HEK293T (cell line): Measurements from ENCODE around the gene RPL32.

Source experiments
- CTCF ChIA-PET: fragments of 350-600 bp; formaldehyde crosslinking; extraction: SDS; loops from one replicate; lab custom pipeline; 2021; ENCODE audit warnings: antibody characterized with exemption, inconsistent platforms; lab: Yijun Ruan, JAX
- POLR2A ChIA-PET: fragments of 350-600 bp; formaldehyde crosslinking; extraction: SDS; loops from one replicate; lab custom pipeline; 2020; ENCODE audit warnings: antibody characterized with exemption, inconsistent platforms; lab: Yijun Ruan, JAX
- DNase-seq: peaks from one replicate; pipeline ENCODE4 v3.0.0; 2012; ENCODE audit warnings: mixed read lengths; ENCODE audit errors: extremely low spot score
- ARNT ChIP-seq: fragments of 450-650 bp; IDR thresholded peaks from 2 replicates; pipeline ENCODE4 v1.6.1; 2017; ENCODE audit warnings: mild to moderate bottlenecking
- BHLHE40 ChIP-seq: fragments of 450-650 bp; IDR thresholded peaks from 2 replicates; pipeline ENCODE4 v1.6.1; 2016; ENCODE audit warnings: mild to moderate bottlenecking, moderate library complexity, borderline replicate concordance
- CTBP1 ChIP-seq: fragments of 450-650 bp; IDR thresholded peaks from 2 replicates; pipeline ENCODE4 v1.6.1; 2016; ENCODE audit warnings: borderline replicate concordance
- ELF4 ChIP-seq: fragments of 450-650 bp; IDR thresholded peaks from 2 replicates; pipeline ENCODE4 v1.6.1; 2017; ENCODE audit warnings: antibody characterized with exemption
- FOXA1 ChIP-seq: fragments of 450-650 bp; IDR thresholded peaks from 2 replicates; pipeline ENCODE4 v1.6.1; 2016; ENCODE audit warnings: mild to moderate bottlenecking
- FOXK2 ChIP-seq: fragments of 450-650 bp; IDR thresholded peaks from 2 replicates; pipeline ENCODE4 v1.6.1; 2016; ENCODE audit warnings: mild to moderate bottlenecking
- FOXM1 ChIP-seq: fragments of 450-650 bp; IDR thresholded peaks from 2 replicates; pipeline ENCODE4 v1.6.1; 2017; ENCODE audit warnings: mild to moderate bottlenecking, borderline replicate concordance
- HDGF ChIP-seq: fragments of 450-650 bp; IDR thresholded peaks from 2 replicates; pipeline ENCODE4 v1.6.1; 2017; ENCODE audit warnings: antibody characterized with exemption, borderline replicate concordance
- L3MBTL2 ChIP-seq: fragments of 450-650 bp; conservative IDR thresholded peaks from 2 replicates; pipeline ENCODE4 v1.6.1; 2016; ENCODE audit warnings: mild to moderate bottlenecking
- LEF1 ChIP-seq: fragments of 450-650 bp; IDR thresholded peaks from 2 replicates; pipeline ENCODE4 v1.6.1; 2017; ENCODE audit warnings: mild to moderate bottlenecking, borderline replicate concordance
- NFRKB ChIP-seq: fragments of 450-650 bp; IDR thresholded peaks from 2 replicates; pipeline ENCODE4 v1.6.1; 2016; ENCODE audit warnings: mild to moderate bottlenecking, moderate library complexity
- SP1 ChIP-seq: fragments of 450-650 bp; IDR thresholded peaks from 2 replicates; pipeline ENCODE4 v1.6.1; 2017
- SUZ12 ChIP-seq: fragments of 450-650 bp; IDR thresholded peaks from 2 replicates; pipeline ENCODE4 v1.6.1; 2016; ENCODE audit warnings: mild to moderate bottlenecking
- TARDBP ChIP-seq: fragments of 450-650 bp; IDR thresholded peaks from 2 replicates; pipeline ENCODE4 v1.6.1; 2016
- ZNF384 ChIP-seq: fragments of 450-650 bp; IDR thresholded peaks from 2 replicates; pipeline ENCODE4 v1.6.1; 2016
- TF ChIP-seq, protein P1 (sequence below): fragments of 450-650 bp; IDR thresholded peaks from 2 replicates; pipeline ENCODE4 v1.6.1; 2016

The RPL32 gene

GRCh38 chr3:12799525-12800440, 41.6 kb downstream of the RPL32 start:
- TF ChIP-seq ZNF384, result no peak
- TF ChIP-seq SP1, result no peak
- TF ChIP-seq FOXK2, result no peak
- TF ChIP-seq TARDBP, result no peak
- no peak for TF ChIP-seq FOXM1
- no peak for TF ChIP-seq HDGF
- TF ChIP-seq LEF1, result no peak
- no peak for TF ChIP-seq L3MBTL2
- TF ChIP-seq, protein P1, sequence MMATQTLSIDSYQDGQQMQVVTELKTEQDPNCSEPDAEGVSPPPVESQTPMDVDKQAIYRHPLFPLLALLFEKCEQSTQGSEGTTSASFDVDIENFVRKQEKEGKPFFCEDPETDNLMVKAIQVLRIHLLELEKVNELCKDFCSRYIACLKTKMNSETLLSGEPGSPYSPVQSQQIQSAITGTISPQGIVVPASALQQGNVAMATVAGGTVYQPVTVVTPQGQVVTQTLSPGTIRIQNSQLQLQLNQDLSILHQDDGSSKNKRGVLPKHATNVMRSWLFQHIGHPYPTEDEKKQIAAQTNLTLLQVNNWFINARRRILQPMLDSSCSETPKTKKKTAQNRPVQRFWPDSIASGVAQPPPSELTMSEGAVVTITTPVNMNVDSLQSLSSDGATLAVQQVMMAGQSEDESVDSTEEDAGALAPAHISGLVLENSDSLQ, result no peak
- TF ChIP-seq ARNT, result no peak
- no peak for TF ChIP-seq SUZ12
- TF ChIP-seq BHLHE40, result no peak
- TF ChIP-seq NFRKB, result no peak
- no peak for TF ChIP-seq FOXA1
- no peak for TF ChIP-seq ELF4
- no peak for TF ChIP-seq CTBP1
- POLR2A ChIA-PET, result no interaction called here
- no peak for DNase-seq
- CTCF ChIA-PET, result no interaction called here

- POLR2A ChIA-PET, result interaction anchor here (1.0 kb wide), 1 partner anchor 10 kb away, joined by 3 read pairs; no protein-coding TSS in a partner anchor
- no peak for DNase-seq
- CTCF ChIA-PET, result no interaction called here
- TF ChIP-seq BHLHE40, result no peak
- TF ChIP-seq HDGF, result no peak
- TF ChIP-seq SP1, result no peak
- no peak for TF ChIP-seq ZNF384
- no peak for TF ChIP-seq ARNT
- no peak for TF ChIP-seq TARDBP
- TF ChIP-seq L3MBTL2, result no peak
- no peak for TF ChIP-seq FOXA1
- no peak for TF ChIP-seq ELF4
Observed at GRCh38 chr3:12798559-12799179, 42.7 kb downstream of the RPL32 start.

- ChIA-PET POLR2A (interaction anchor here (1.0 to 2.3 kb wide), 2 partner anchors 9 to 11 kb away, joined by 3 to 12 read pairs; no protein-coding TSS in a partner anchor), CTCF (interaction anchor here (0.6 kb wide), 1 partner anchor 91 kb away, joined by 3 read pairs; no protein-coding TSS in a partner anchor)
- no peak for DNase-seq
- TF ChIP-seq ZNF384 (no peak), BHLHE40 (no peak), ELF4 (no peak), ARNT (no peak), HDGF (no peak)
- TF ChIP-seq, protein P1, result no peak
Observed at GRCh38 chr3:12797892-12798558, 43.3 kb downstream of the RPL32 start.

GRCh38 chr3:12797124-12797891, 44.1 kb downstream of the RPL32 start:
- DNase-seq, result no peak
- CTCF ChIA-PET, result interaction anchor here (0.6 to 1.8 kb wide), 4 partner anchors 10 to 92 kb away, joined by 3 to 8 read pairs (median 4); no protein-coding TSS in a partner anchor
- POLR2A ChIA-PET, result interaction anchor here (0.9 to 2.3 kb wide), 5 partner anchors 9 to 44 kb away, joined by 3 to 12 read pairs (median 3); partner anchors contain the start of gene RPL32

More at GRCh38 chr3:12797124-12797891, 44.1 kb downstream of the RPL32 start:
- TF ChIP-seq ELF4, result no peak
- TF ChIP-seq BHLHE40, result no peak
- TF ChIP-seq, protein P1, result no peak
- no peak for TF ChIP-seq TARDBP
- TF ChIP-seq SP1, result no peak
- no peak for TF ChIP-seq SUZ12
